Pons (tissue), 1 donor: ENCODE data around the gene ZNF746.

Experiments used
- DNase-seq: peaks from one replicate; pipeline ENCODE4 v3.0.0-alpha.2; 2016; ENCODE audit warnings: low spot score

The ZNF746 gene

DNA sequence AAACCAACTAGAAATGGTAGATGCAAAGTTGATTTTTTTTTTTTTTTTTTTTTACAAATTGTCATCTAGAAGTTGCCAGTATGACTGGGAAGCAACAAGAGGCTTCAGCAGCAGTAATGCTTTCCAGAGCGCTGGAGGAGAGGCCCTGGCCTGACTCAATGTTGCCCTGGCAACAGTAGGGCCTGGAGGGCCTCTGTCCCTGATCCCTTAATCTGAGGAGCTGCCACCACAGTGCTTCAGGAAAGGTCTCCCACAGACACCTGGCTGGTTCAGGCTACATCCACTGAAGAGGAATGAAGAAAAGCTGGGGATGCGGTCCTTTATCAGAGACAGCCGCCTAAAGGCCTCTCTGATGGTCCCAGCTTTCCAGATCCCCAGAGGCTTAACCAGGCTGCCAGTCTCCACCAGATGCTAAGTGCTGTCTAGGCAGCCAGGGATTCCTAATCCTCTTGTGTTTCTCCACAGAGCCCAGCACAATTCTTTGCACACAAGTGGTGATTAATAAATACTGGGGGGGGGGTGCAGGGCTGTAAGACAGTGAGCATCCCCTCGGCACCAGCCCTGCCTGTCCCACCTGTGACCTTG is 70.4 kb downstream of the ZNF746 start:
- DNase-seq = no peak

DNA sequence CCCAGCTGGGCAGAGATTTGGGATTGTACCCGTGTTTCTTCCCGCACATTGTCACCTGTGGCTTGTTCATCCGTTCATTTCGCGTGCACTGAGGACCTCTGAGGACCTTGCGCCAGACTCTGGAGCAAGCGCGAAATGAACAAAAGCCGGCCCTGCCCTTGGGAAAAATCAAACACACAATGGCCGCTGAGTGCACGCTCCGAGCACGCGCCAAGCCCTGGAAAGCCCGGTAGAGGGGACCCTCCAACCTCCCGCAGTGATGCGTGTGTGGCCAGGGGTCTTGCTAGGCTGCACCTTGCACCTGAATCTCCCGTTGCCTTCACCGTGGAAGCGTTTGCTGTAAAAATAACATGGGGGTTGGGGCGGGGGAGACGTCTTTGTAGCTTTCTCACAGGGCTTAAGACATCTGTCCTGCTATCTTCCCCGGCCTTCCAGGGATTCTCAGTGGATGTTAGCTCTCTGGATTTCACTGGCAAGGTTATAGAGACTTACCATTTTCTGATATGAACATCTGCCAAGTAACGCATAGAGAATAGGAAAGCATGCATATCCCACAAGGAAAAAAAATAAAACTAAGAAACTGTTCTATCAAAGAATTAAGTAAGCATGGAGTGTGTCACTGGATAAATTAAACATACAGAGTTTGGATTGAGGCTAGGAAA is 74.0 kb downstream of the ZNF746 start:
- no peak for DNase-seq

DNA sequence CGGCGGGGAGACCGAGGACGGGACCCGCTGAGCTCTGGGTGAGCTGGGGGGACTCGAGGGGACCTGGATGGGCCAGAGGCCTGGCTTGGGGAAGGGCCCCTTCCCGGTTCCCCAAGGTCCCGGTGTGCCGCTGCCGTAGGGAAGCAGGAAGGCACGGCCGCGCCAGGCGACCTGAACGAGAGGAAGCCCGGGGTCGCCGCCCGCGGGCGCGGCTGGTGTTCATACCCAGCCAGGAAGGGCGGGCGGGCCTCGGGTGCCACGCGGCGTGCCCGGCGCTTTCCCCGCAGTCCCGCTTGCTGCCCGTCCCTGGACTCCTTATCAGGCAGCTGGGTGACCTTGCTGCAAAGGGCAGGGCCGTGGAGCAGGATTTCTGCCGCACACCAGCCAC is 74.7 kb downstream of the ZNF746 start:
- no peak for DNase-seq
